CD4-positive, alpha-beta T cell treated with Interferon alpha-2 for 1 hour (primary cell): ENCODE measurements around the gene TPRX1.
"Not testable (repeated sequence)": the region's sequence is repeated elsewhere in the genome, so short reads cannot be mapped to it uniquely, and the experiment has no call there.

Source experiments
- DNase-seq, 2 donors: peaks; one replicate each; pipeline ENCODE4 v3.0.0-alpha.2; 2020 to 2022

Gene TPRX1

DNA sequence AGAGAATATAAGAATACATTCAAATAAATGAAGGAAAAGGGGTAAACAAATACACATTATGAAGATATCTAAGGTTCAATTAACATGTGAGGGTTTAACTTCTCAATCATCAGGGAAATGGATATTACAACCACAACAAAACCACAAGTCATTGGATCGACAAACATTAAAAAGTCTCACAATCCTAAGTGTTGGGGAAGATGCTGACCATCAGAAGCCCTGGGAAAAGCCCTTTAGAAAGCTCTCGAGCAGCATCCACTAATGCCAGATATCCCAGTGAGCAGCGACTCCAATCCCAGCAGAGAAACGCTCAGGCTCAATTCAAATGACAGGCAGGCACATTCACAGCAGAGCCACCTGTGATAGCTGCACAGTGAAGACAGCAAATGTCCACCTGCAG, 3.1 kb downstream of the TPRX1 start:
- no peak for DNase-seq

DNA sequence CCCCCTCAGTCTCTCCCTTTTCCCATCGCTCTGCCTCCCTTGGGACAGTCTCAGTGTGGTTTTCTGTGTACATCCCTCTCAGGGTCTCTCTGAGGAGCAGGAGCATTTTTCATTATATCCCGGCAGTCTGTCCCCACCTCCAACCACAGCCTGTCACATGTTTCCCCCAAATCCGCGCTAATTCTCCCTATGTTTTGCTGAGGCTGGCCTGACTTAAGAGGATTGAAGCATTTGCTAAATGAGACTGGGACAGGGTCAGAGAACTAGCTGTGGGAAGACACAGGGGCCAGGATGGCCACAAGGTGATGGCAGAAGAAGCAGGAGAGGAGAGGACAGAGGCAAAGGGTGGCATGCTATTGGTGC, 5.5 kb downstream of the TPRX1 start:
- no peak for DNase-seq

DNA sequence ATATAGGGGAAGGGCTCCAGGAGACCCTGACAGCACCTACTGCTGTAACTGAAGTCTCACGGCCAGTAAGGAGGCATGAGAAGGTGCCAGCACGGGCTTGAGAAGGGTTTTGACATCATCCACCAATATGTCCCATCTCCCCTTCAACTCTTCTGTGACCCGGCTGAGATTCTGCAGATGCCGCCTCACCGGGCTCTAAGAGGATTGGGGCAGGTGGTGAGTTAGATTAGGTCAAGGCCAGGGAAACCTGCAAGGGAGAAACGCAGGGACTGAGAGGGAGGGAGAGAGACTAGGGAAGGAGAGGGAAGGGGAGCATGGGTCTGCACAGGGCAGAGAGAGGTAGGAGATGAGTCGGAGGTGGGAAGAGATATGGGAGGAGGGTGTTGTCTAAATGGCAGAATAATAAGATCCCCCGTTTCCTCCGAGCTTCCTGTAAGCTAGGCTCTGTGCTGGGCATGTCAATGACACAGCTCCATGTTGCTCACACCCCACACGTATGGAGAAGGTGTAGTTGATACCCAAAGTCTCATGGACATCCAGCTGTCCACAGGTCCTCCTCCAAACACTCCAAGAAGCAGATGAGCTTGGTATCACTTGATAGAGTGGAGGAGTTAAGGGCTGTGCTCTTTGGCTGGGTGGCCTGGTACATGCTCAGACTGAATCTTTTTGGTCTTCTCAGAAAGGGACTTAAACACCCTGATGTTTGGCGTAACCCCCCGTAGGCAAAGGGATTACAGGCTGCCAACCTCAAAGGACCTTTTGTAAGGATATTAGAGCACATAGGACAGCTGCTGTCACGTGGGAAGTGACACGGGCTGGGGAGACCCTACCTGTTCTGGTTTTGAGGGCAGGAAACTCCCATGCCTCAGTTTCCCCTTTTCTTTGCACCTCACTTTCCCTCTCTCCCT, 6.1 kb downstream of the TPRX1 start:
- no peak for DNase-seq

DNA sequence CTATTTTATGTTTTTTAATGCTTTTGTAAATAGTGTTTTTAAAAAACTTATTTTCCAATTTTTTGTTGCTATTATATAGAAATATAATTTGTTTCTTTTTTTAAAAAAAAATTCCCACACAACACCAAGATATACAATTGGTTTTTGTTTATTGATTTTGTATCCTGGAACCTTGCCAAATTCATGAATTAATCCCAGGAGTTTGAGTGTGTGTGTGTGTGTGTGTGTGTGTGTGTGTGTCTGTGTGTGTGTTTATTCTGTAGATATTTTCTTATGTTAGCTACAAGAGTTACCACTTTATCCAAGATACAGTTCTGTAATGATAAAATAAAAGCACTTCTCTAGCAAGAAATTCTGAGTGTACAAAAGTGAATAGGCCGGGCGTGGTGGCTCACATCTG, 7.6 kb downstream of the TPRX1 start:
- DNase-seq = no peak

DNA sequence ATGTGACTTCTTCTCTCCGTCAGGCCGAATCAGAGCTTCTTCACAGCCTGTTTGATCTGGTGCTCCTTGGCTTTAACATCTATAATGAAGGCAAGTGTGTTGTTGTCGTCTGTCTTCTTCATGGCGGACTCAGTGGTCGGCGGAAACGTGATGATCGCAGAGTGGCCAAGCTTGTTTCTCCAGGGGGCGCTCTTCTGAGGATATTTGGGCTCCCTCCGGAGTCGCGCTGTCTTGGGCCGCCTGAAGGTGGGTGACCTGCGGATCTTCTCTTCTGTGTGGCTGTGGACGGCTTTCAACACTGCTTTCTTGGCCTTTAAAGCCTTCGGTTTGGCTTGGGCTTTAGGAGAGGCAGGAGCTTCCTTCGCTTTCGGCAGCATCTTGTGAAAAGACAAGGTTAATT, 9.8 kb downstream of the TPRX1 start:
- DNase-seq = no peak

DNA sequence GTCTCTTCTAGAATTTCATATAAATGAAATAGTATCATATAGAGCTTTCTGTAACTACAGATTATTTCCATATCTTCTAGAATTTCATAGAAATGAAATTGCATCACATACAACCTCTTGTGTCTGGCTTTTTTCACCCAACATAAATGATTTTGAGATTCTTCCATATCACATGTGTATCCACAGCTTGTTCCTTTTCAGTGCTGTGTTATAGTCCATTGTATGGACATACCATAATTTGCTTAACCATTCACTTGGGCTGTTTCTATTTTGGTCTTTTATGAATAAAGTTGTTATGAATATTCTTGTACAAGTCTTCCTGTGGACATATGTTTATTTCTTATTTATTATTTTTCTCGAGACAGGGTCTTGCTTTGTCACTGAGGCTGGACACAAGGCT, 11.7 kb downstream of the TPRX1 start:
- DNase-seq = no peak

DNA sequence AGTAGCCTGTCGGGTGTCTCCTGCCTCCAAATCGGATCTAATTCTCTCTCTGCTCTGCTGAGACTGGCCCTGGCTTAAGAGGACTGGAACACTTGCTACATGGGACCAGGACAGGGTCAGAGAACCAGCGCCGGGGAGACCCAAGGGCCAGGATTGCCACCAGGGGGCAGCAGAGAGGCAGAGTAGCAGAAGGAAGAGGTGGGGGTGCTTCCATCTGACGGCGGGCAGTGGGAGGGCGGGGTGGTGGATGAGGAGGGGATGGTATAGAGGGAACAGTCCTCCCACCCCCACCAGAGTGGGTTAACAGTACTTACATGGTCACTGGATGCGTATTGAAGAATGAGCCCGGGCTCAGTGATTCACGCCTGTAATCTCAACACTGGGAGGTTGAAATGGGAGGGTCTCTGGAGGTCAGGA, 13.9 kb downstream of the TPRX1 start:
- DNase-seq = peak; percentile 74 to 80

DNA sequence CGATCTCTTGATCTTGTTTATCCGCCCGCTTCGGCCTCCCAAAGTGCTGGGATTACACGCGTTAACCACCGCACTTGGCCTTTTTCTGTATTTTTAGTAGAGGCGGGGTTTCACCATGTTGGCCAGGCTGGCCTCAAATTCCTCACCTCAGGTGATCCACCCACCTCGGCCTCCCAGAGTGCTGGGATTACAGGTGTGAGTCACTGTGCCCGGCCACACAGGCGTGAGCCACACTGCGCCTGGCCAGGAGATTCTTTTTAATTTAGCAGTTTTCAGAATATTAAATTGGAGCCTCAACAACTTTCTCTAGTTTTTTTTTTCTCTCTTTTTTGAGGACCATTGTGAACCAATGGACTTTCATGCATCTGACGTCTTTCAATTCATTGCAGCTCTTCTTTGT, 14.5 kb downstream of the TPRX1 start:
- not testable (repeated sequence) for DNase-seq

DNA sequence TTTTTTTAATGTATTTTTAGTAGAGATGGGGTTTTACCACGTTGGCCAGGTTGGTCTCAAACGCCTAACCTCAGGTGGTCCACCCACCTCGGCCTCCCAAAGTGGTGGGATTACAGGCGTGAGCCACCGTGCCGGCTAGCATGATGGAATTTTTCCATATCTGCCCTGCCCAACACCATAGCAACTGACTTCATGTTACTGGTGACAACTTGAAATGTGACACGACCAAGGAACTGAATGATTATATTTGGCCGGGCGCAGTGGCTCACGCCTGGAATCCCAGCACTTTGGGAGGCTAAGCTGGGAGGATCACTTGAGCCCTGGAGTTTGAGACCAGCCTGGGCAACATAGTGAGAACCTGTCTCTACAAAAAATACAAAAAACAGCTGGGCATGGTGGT, 17.0 kb downstream of the TPRX1 start:
- not testable (repeated sequence) for DNase-seq

DNA sequence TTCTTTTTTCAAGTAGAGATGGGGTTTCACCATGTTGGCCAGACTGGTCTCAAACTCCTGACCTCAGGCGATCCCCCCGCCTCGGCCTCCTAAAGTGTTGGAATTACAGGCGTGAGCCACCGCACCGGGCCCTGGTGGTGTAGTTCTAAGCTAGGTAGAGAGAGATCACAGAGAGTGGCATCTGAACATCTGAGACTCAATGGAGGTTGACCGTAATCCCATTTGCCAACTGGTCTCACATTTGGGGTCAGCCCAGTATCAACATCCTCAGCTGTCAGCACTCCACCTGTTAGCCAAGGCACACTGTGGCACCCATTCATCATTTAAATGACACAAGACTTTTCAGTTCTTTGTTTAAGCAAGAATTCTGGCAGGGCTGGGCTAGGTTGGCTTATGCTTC, 17.8 kb downstream of the TPRX1 start:
- DNase-seq = no peak

DNA sequence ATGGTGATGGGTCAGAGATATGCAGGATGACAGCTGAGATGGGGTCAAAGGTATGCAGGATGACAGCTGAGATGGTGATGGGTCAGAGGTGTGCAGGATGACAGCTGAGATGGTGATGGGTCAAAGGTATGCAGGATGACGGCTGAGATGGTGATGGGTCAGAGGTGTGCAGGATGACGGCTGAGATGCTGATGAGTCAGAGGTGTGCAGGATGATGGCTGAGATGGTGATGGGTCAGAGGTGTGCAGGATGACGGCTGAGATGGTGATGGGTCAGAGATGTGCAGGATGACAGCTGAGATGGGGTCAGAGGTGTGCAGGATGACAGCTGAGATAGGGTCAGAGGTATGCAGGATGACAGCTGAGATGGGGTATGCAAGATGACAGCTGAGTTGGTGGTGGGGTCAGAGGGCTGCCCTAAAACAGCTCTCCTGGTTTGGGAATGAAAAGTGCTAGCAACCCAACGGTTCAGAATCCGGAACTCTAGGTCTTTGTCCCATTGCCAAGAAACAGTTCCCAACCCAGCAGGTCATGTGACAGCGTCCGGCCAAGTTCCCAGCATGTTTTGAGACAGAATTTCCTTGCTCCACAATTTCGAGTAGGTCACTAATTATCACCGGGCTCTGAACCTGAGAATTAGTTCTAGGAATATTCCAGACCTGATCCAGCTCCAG, 22.6 kb downstream of the TPRX1 start:
- DNase-seq = no peak

DNA sequence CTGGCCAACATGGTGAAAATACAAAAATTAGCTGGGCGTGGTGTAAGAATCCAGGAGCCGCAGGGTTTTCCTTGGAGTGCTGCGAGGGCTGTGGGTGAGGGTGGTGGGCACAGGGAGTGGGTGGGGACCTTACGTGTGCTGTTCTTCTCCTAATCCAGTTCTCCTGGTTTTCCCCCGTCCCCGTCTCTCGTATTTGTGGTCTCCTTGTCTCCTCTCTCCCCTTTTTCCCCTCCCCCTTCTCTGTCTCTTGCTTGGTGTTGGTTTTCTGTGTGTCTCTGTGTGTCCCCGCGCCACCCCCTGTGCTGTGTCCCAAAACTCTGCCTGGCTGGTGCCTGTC, 24.2 kb downstream of the TPRX1 start:
- DNase-seq = no peak

DNA sequence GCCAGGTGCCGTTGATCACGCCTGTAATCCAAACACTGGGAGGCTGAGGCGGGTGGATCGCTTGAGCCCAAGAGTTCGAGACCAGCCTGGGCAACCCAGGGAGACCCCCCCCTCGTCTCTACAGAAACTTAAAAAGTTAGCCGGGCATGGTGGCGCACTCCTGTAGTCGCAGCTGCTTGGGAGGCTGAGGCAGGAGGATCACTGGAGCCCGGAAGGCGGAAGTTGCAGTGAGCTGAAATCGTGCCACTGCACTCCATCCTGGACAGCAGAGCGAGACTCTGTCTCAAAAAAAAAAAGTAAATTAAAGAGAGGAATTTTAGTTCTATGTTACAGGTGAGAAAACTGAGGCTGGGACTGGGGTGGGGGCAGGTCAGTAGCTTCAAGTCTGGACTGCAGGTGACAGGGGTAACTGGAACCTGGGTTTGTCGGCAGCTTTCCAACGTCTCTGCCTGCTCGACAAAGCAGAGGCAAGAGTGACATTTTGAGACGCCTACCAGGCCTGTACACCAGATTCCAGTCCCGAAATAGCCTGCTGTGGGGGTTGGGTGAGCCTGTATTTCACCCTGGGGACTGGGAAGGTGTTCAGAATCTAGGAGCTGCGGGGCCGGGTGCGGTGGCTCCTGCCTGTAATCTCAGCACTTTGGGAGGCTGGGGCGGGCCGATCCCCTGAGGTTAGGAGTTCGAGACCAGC, 24.7 kb downstream of the TPRX1 start:
- DNase-seq = no peak

DNA sequence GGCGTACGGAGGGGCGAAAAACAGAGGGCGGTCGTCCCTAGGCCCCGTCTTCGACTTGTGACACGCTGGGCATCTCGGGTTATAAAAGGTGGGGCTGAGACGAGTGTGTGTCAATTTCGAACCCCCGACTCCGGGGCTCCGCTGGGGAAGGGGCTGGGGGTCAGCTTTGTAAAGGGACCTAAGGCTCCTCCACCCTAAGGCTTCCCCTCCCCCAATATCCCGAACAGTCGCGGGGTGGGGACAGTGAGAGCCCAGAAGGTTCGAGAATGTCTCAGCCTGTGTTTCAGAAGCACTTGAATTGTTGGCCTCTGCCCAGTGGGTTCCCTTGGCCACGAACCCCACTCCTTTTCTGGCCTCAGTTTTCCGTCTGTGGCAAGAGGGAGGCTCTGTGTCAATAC, 25.4 kb downstream of the TPRX1 start:
- no peak for DNase-seq

DNA sequence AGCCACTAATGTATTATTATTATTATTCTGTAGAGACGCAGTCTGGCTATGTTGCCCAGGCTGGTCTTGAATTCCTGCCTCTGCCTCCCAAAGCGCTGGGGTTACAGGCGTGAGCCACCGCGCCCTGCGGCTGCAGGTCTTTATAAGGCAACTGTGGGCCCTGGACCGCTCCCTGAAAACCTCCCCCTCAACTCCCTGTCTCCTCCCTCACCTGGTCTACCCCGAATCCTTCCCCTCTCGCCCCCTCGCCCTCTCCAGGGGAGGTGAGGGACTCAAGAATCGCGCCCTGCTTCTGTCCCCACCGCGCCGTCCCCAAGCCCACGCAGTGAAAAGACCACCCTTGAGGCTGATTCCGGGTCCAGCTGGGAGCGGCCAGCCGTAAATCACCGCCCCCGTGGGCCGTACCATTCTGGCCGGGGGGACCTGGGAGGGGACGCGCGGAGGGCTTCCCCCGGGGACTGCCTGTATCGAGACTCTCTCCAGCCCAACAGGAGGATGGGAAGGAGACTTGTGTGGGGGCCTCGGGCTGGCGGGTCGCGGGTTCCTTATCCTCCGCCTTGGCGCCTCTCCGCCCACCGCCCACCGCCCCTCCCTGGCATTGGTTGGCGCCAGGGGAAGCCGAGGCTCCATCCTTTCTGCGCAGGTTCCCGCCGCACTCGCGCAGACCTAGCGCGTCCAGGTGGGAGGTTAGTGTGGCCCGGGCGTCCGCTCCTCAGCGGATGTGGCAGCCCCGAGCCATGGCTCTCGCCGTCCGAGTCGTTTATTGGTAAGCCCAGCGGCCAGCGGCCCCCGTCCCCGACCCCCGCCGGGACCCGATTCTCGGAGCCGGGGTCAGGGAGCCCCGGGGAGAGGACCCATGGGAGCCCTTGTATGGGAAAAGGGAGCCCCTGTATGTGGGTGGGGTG, 26.1 kb downstream of the TPRX1 start, which contains the start of gene SELENOW:
SELENOW (plus strand) TSS at position 655 of the 905 bp plus-strand sequence; CDS start at position 738, 83 bp downstream.
- peak; percentile 74 to 86 for DNase-seq

DNA sequence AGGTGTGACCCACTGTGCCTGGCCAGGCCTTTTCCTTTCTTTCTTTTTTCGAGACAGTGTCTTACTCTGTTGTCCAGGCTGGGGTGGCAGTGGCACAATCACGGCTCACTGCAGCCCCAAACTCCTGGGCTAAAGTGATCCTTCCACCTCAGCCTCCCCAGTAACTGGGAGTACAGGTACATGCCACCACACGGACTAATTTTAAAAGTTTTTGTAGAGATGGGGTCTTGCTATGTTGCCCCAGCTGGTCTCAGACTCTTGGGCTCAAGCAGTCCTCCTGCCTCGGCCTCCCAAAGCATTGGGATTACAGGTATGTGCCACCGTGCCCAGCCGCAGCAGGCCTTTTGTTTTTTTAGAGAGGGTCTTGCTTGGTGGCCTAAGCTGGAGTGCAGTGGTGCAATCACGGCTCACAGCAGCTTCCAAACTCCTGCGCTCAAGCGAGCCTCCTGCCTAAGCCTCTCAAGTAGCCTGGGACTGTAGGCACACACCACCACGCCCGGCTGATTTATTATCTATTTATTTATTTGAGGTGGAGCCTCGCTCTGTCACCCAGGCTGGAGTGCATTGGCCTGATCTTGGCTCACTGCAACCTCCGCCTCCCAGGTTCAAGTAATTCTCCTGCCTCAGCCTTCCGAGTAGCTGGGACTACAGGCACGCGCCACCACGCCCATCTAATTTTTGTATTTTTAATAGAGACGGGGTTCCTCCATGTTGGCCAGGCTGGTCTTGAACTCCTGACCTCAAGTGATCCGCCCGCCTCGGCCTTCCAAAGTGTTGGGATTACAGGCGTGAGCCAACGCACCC, 26.9 kb downstream of the TPRX1 start:
- not testable (repeated sequence) for DNase-seq

DNA sequence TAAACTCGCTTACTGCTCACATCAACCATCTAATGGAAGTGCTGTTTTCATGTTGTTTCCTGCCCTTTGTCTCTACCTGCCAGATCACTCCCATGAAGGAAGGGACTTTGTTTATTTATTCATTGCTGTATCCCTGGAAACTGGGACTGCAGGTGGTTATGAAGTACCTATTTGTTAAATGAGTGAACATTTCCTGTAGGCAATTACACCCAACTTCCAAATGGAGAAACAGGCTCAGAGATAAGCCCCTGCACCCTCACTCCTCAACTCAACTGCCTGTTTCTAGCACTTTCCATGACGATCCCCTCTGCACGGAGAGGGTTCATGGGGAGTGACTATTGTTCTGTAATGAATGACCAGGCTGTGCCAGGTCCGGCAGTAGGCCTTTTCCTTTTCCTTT, 27.8 kb downstream of the TPRX1 start:
- no peak for DNase-seq

DNA sequence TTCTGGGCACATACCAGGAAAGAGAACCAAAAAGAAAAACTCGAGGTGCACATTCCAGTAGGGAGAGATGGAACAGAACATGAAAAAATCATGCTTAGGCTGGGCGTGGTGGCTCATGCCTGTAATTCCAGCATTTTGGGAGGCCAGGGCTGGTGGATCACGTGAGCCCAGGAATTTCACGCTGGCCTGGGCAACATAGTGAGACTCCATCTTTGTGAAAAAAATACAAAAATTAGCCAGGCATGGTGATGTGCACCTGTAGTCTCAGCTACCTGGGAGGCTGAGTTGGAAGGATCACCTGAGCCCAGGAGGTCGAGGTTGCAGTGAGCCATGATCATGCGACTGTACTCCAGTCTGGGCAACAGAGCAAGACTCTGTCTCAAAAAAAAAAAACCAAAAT, 33.1 kb downstream of the TPRX1 start:
- not testable (repeated sequence) for DNase-seq

DNA sequence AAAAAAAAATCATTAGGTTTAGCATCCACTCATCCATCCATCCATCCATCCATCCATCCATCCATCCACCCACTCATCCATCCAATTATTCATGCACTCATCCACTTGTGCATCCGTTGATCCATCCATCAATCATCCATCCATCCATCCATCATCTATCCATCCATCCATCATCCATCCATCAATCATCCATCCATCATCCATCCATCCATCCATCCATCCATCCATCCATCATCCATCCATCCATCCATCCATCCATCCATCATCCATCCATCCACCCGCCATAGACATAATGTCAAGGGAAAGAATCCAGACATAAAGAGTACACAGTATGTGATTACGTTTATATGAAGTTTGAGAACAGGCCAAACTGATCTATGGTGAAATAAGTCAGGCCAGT, 34.8 kb downstream of the TPRX1 start:
- DNase-seq = no peak

DNA sequence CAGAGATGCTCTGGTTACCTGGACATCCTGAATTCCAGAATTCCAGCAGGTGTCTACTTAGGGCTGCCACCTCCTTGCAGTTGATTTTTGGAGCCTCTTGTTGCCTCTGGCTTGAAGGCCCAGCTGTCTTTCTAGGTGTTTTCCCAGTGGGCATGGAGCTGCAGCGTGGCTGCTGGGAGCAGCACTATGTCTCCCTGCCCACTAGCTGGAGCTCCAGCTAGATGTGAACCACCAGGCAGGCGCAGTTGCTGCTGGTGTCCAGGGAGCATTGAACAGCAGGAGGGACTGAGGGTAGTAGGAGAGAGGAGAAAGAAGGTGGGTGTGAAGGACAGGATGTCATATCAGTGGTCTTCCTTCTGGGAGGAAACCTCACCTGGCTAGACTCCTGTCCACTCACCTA, 35.7 kb downstream of the TPRX1 start:
- no peak for DNase-seq

DNA sequence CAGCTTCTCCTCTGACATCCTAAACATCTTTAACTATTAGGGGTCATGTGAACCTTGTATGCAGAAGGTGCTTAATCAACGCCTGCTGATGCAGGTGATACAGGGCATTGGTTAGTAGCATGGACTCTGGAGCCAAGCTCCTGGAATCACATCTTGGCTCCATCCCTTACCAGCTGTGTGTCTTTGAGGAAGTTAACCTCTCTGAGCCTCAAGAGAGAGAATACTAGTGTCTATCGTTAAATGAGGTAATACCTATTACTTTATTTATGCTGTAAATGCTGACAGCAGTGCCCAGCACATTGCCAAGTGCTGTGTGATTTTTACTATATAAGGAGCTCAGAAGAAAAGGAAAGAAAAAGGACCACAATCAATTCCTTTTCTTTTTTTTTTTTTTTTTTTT, 37.0 kb downstream of the TPRX1 start:
- DNase-seq = no peak

DNA sequence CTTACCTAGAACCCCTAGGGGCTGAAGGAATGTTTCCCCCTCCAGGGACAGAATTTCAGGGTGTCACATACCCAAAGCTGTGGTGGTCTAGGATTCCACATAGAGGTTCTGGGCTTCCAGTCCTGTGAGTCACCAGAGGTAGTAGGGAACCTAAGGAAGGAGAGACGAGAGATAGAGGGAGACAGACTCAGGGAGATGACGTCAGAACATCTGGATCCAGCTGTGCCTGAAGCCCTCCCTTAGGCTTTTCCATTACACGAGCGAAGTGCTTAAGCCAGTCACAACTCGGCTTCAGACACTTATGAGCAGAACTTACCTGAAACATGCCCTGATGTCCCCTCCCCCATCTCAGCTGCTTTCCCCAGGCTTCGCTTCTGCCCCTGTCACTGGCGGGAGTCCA, 37.7 kb downstream of the TPRX1 start:
- no peak for DNase-seq
